Fibroblast of gingiva (primary cell): ENCODE data around the gene TMEM117.
"Not testable (repeated sequence)": the region's sequence is repeated elsewhere in the genome, so short reads cannot be mapped to it uniquely, and the experiment has no call there.

Experiments used
- DNase-seq: peaks from one replicate; pipeline ENCODE4 v3.0.0-alpha.2; 2011; ENCODE audit warnings: low read depth

Gene TMEM117

GRCh38 chr12:44224399-44225148 is 388.7 kb downstream of the TMEM117 start:
- DNase-seq = no peak

- DNase-seq = peak; percentile 31
Measured at GRCh38 chr12:44225149-44225510, 389.2 kb downstream of the TMEM117 start.

GRCh38 chr12:44227616-44228015 is 391.7 kb downstream of the TMEM117 start:
- DNase-seq = peak; percentile 47

DNA sequence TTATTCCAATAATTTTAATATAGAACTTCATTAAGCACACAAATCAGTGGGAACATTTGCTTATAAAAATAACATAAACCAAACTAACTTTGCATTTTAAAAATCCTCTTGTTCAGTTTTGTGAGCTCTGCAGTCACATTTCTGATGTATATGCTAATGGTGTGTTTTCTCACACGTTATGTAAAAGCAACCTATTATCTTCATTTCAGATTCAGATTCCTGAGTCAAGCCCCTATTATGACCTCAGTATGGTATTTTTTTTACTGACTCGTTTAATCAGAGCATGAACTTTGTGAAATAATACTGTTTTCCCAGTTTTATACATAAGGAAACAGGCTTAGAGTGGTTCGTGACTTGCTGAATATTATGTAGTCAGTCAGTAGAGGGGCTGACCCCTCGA is 394.0 kb downstream of the TMEM117 start:
- DNase-seq = no peak

- DNase-seq = no peak
Measured at GRCh38 chr12:44235674-44236073, 399.8 kb downstream of the TMEM117 start.

GRCh38 chr12:44240186-44240585 is 404.3 kb downstream of the TMEM117 start:
- peak; percentile 3 for DNase-seq

DNA sequence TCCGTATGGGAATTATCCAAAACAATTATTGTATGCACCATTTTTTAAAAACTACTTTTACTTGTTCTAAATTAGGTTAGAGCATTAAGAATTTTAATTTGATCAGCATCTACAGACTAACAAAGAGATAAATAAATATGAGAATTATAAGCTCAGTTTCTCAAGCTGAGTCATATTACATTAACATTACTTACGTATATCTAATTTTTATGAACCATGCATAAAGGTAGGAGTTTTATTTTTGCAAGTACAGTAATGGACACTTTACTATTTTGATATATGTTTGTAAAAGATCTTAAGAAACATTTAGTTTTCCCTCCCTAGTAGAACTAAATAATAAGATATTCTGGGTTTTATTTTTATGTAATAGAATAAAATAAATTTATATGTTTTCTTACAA is 410.1 kb downstream of the TMEM117 start:
- DNase-seq = no peak

GRCh38 chr12:44246482-44247105 is 410.7 kb downstream of the TMEM117 start:
- DNase-seq = no peak

GRCh38 chr12:44247588-44247987 is 411.7 kb downstream of the TMEM117 start:
- DNase-seq = no peak

GRCh38 chr12:44248436-44248835 is 412.6 kb downstream of the TMEM117 start:
- no peak for DNase-seq

DNA sequence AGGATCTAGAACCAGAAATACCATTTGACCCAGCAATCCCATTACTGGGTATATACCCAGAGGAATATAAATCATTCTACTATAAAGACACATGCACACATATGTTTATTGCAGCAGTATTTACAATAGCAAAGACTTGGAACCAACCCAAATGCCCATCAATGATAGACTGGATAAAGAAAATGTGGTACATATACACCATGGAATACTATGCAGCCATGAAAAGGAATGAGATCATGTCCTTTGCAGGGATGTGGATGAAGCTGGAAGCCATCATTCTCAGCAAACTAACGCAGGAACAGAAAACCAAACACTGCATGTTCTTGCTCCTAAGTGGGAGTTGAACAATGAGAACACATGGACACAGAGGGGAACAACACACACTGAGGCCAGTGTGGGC is 414.6 kb downstream of the TMEM117 start:
- not testable (repeated sequence) for DNase-seq

DNA sequence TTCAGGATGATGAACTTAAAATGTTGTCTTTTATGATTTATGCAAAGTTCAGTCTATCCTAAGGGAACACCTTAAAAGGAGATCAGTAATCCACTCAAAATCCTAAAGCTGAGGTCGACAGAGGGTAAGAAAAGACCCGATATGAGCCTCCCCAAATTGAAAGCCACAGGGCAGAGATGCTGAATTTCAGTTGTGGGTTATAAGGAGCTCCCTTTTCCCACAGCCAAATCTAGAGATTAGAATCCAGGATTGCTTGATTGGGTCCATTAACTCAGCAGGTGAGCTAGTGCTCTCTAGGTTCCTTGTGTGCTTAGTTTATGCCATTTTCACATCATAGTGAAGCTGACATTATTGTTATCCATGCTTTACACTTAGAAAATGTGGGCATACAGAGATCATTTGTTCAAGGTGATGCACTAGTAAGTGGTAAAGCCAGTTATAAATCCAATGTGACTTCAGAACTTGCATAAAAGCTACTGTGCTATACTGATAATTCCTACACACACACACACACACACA is 417.5 kb downstream of the TMEM117 start:
- DNase-seq = no peak

DNA sequence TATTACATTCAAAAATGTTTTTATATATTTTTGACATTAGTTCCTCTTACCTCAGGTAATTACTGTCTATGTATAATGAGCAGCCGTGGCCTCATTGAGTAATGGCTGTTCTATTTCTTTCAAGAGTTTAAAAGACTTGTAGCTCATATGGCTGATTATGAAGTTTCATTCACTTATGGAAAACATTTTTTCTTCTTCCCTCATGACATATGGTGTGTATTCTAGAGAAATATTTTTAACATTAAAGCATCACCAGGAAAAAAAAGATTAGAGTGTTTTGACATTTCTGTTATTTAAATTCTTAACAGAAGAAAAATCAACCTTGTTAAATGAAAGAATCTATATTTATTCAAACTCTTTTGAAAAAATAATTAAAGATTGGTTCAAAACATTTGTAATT is 422.4 kb downstream of the TMEM117 start:
- no peak for DNase-seq

- DNase-seq = no peak
Measured at GRCh38 chr12:44259890-44260289, 424.0 kb downstream of the TMEM117 start.

DNA sequence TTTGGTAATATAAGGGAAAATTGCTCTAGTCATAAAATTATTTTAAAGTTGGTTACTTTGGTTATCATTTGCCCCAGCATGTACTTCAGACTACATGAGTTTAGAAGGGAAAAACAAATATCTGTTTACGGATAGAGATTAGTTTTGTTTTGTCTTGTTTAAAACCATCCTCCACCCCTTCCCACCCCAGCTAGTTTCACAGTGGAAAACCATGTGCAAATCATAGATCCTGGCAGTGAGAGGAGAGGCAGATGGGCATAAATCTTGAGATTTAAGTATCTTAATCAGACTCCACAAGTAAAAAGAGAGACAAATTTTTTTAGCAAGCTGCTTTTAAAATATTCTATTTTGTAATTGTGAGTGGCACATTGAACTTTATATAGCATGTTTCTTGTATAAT is 424.7 kb downstream of the TMEM117 start:
- DNase-seq = no peak

- DNase-seq = no peak
Measured at GRCh38 chr12:44285321-44285960, 449.6 kb downstream of the TMEM117 start.

GRCh38 chr12:44286336-44286735 is 450.5 kb downstream of the TMEM117 start:
- DNase-seq = no peak

DNA sequence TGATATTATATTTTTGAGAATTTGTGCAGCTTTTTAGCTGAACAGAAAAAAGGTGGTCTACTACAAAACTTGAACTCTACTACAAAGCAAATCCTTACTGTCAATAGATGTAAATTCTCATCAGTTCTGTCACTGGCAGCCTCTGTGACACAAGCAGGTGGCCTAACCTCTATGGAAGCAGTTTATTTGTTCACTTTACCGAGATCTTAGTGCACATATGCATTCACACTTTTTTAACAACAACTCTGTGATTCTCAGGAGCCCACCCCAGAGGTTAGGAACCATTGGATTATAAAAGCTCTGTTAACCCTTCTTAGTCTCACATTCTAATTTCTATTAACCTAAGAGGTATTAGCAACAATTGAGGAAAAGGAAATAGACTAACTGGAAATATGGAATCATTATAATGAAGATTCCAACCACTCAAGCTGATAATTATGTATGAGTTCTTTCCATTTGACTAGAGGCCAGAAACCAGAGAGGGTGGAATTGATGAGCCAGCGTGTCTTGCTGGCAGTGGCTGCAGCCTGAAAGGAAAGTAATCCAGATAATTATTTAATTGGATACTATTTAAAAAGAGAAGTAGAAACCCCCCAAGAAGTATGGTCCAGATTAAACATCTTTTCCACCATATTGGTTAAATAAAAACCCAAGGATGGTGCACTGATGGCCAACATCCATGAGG is 451.1 kb downstream of the TMEM117 start:
- no peak for DNase-seq

DNA sequence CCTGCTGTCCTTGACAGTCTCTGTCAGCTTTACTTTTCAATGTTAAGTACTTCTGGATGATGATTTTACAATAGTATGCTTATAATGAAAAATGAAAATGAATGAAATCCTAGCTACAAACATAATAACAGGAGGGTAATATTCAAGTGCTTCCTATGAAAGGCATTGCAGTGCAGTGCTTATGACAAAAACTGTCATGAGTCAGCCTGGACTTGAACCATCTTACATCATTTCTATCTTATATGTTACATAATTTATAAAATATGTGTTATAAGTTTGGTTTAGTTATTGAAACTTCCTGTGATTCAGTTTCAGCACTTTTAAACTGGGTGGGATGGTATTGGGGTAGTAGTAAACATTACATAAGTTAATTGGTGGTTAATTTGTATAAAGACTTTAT is 451.7 kb downstream of the TMEM117 start:
- no peak for DNase-seq

DNA sequence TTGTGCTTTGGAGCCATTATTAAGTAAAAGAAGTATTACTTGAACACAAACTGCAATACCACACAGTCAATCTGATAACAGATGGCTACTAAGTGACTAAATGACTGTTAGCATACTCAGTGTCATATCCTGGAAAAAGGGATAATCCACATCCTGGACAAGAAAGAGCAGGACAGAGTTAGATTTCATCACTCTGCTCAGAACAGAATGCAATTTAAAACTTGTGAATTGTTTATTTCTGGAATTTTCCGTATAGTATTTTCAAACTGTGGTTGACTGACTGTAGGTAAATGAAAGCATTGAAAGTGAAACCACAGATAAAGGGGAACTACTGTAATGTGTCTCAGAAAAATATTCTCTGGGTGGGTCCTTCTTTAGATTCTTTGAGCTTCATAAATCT is 458.8 kb downstream of the TMEM117 start:
- DNase-seq = no peak

DNA sequence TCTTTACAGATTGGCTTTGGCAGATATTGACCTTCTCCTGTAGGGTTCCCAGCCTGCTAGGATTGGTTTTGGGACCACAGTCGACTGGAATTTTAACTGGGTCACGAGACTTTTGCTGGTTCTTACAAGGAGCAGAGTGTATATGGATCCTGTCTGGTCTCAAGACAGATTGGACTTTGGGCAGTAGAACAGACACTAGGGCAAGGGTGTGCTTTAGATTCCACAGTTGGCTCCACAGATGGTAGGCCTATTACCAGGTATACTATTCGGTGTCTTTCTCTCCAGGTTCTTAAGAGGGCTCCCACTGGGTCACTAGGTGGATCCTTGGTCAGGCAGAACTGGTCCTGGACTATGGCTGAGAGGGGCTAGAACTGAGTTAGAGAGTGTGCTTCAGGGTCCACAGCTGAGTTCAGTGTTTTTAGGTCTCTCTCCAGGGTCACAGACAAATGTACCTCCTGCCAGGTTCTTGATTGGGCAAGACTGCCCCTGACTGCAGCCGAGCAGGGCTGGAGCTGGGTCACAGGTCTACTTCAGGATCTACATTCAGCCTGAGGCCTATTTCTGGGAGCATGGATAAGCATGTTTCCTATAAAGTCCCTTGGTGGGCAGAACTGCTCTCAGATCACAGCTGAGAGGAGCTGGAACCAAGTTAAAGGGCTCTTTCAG is 460.2 kb downstream of the TMEM117 start:
- no peak for DNase-seq

GRCh38 chr12:44296624-44297197 is 460.8 kb downstream of the TMEM117 start:
- DNase-seq = no peak
